Parathyroid adenoma (tissue), 2 donors: Measurements from ENCODE around the gene CCDC91.

Experiments used
- H2AFZ ChIP-seq: fragments of 300-600 bp; sonication (generic); one replicate; pipeline ENCODE4 v1.7.0; 2017; ENCODE audit warnings: antibody characterized with exemption, mild to moderate bottlenecking
- H3K27ac ChIP-seq: fragments of 300-600 bp; sonication (generic); one replicate; pipeline ENCODE4 v1.7.0; 2017
- H3K27me3 ChIP-seq: fragments of 300-600 bp; sonication (generic); one replicate; pipeline ENCODE4 v1.7.0; 2017; ENCODE audit warnings: low read length; ENCODE audit not compliant: control insufficient read depth, insufficient read depth
- H3K36me3 ChIP-seq: fragments of 300-600 bp; sonication (generic); one replicate; pipeline ENCODE4 v1.7.0; 2017; ENCODE audit warnings: low read length; ENCODE audit not compliant: control insufficient read depth, insufficient read depth
- H3K4me1 ChIP-seq: fragments of 300-600 bp; sonication (generic); one replicate; pipeline ENCODE4 v1.7.0; 2017; ENCODE audit warnings: control low read depth
- H3K4me2 ChIP-seq: fragments of 300-600 bp; sonication (generic); one replicate; pipeline ENCODE4 v1.7.0; 2017; ENCODE audit warnings: low read length
- H3K4me3 ChIP-seq: fragments of 300-600 bp; sonication (generic); one replicate; pipeline ENCODE4 v1.7.0; 2017; ENCODE audit warnings: low read depth, low read length
- H3K79me2 ChIP-seq: fragments of 300-600 bp; sonication (generic); one replicate; pipeline ENCODE4 v1.7.0; 2017; ENCODE audit warnings: control low read depth
- H3K9ac ChIP-seq: fragments of 300-600 bp; sonication (generic); one replicate; pipeline ENCODE4 v1.7.0; 2017; ENCODE audit warnings: mild to moderate bottlenecking
- H3K9me3 ChIP-seq: fragments of 300-600 bp; sonication (generic); one replicate; pipeline ENCODE4 v1.7.0; 2017; ENCODE audit warnings: low read length; ENCODE audit not compliant: control insufficient read depth
- CTCF ChIP-seq: fragments of 300-600 bp; sonication (generic); IDR thresholded peaks from one replicate; pipeline ENCODE4 v1.7.0; 2017; ENCODE audit warnings: antibody characterized with exemption, mild to moderate bottlenecking
- donor health status: primary hyperparathyroidism.

Gene CCDC91

GRCh38 chr12:28162697-28163096 is 27.6 kb upstream of the CCDC91 start:
- no peaks in the 10 kb centered on the region for H3K4me1 ChIP-seq
- no peak for TF ChIP-seq CTCF
- H3K27ac ChIP-seq = no peak overlapping the region
- no peak overlapping the region for H3K9ac ChIP-seq
- H2AFZ ChIP-seq = no peak overlapping the region
- no peaks in the 10 kb centered on the region for H3K9me3 ChIP-seq
- H3K36me3 ChIP-seq = no peaks in the 10 kb centered on the region
- no peak overlapping the region for H3K4me2 ChIP-seq
- H3K79me2 ChIP-seq = no peaks in the 10 kb centered on the region
- no peaks in the 10 kb centered on the region for H3K27me3 ChIP-seq
- H3K4me3 ChIP-seq = no peak overlapping the region

- H3K27ac ChIP-seq = no peak overlapping the region
Measured at GRCh38 chr12:28164644-28165275, 25.5 kb upstream of the CCDC91 start.

GRCh38 chr12:28167981-28168485 is 22.2 kb upstream of the CCDC91 start:
- TF ChIP-seq CTCF = no peak
- Histone ChIP-seq H3K9me3 (no peaks in the 10 kb centered on the region), H3K79me2 (no peaks in the 10 kb centered on the region), H3K27ac (no peak overlapping the region), H3K36me3 (no peaks in the 10 kb centered on the region), H3K9ac (no peak overlapping the region), H3K4me3 (no peak overlapping the region), H3K27me3 (no peaks in the 10 kb centered on the region), H2AFZ (no peak overlapping the region), H3K4me2 (no peak overlapping the region), H3K4me1 (no peaks in the 10 kb centered on the region)

More at GRCh38 chr12:28164644-28165275, 25.5 kb upstream of the CCDC91 start:
- Histone ChIP-seq H3K4me2 (no peak overlapping the region), H3K4me1 (no peaks in the 10 kb centered on the region), H3K4me3 (no peak overlapping the region), H3K9me3 (no peaks in the 10 kb centered on the region), H3K27me3 (no peaks in the 10 kb centered on the region), H3K9ac (no peak overlapping the region), H3K79me2 (no peaks in the 10 kb centered on the region), H2AFZ (no peak overlapping the region), H3K36me3 (no peaks in the 10 kb centered on the region)
- TF ChIP-seq CTCF = no peak

- Histone ChIP-seq H3K4me1 (no peaks in the 10 kb centered on the region), H3K9me3 (no peaks in the 10 kb centered on the region), H3K79me2 (no peaks in the 10 kb centered on the region), H3K27me3 (no peaks in the 10 kb centered on the region), H3K36me3 (no peaks in the 10 kb centered on the region), H2AFZ (peak overlapping the region; percentile 6), H3K9ac (no peak overlapping the region), H3K4me2 (no peak overlapping the region), H3K27ac (no peak overlapping the region), H3K4me3 (no peak overlapping the region)
- no peak for TF ChIP-seq CTCF
Measured at GRCh38 chr12:28171356-28172060, 18.7 kb upstream of the CCDC91 start.
